ENCODE data around the gene RGL1.

Gene RGL1

DNA sequence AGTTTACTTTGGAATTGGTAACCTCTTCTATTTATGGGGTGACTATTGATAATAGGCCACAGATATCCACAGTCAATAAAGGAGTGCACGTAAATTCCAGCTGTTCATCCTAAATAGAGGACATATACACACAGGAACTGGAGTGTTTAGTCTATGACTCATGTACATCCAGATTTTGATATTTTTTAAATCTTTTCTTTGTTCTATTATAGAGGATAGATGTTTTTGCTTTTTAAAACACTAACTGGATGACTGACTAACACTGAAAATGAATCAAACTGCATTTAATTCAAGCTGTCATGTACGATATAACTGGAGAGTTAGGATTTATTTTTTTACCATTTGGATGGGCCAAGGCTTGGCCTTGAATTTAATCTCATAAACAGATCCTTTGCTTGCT is 45.9 kb downstream of the RGL1 start:
- TF ChIP-seq, protein P1, sequence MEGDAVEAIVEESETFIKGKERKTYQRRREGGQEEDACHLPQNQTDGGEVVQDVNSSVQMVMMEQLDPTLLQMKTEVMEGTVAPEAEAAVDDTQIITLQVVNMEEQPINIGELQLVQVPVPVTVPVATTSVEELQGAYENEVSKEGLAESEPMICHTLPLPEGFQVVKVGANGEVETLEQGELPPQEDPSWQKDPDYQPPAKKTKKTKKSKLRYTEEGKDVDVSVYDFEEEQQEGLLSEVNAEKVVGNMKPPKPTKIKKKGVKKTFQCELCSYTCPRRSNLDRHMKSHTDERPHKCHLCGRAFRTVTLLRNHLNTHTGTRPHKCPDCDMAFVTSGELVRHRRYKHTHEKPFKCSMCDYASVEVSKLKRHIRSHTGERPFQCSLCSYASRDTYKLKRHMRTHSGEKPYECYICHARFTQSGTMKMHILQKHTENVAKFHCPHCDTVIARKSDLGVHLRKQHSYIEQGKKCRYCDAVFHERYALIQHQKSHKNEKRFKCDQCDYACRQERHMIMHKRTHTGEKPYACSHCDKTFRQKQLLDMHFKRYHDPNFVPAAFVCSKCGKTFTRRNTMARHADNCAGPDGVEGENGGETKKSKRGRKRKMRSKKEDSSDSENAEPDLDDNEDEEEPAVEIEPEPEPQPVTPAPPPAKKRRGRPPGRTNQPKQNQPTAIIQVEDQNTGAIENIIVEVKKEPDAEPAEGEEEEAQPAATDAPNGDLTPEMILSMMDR (IDR thresholded peaks at IDR 0.05; ENCODE audit: insufficient read depth, low read depth, low read length, missing control alignments): no peak
- no peak for DNase-seq (ENCODE audit: low read depth)

DNA sequence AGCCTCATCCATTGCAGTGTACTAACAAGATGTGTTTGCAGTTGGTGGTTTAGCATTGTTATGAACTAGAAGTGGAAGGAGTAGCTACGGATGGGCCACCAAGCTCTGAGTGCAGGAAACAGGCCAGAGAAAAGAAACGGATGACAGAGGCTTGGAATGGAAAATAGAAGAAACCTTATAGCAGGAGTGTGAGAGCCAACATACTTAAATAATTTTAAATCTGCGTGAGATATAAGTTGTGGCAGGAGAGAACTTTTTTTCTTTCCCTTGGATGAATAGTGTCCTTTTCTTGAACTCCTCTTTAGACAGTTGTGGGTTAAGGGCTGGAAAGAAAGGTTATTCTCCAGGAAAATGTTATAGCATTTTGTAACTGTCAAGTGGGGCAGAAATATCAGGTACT is 54.2 kb downstream of the RGL1 start:
- TF ChIP-seq, protein P1 (IDR thresholded peaks at IDR 0.05; ENCODE audit: insufficient read depth, low read depth, low read length, missing control alignments): no peak
- DNase-seq (ENCODE audit: low read depth): no peak
- no peak overlapping the region for H3K4me3 ChIP-seq (ENCODE audit: low read depth, low read length)

More for the DNA sequence above, 45.9 kb downstream of the RGL1 start:
- H3K4me3 ChIP-seq (ENCODE audit: low read depth, low read length): no peak overlapping the region

DNA sequence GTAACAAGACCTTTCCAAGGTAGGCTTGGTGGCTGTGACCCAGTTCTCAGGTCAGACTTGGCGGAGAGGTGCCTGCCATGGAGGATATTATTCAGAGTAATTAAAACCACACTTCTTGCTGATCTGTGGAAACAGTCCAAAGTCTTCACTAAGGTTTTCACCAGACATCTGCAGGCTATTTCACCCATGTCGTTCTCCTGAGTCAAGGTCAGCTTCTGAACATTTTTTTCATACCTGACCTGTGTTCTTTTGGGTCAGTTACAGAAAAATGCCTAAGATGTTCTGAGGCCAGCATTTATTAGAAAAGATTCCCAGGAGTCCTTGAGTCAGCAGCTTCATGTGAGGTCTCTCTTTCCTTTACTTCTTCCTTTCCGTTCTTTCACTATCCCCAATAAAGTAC is 54.9 kb downstream of the RGL1 start:
- TF ChIP-seq, protein P1 (IDR thresholded peaks at IDR 0.05; ENCODE audit: insufficient read depth, low read depth, low read length, missing control alignments): no peak
- H3K4me3 ChIP-seq (ENCODE audit: low read depth, low read length): no peak overlapping the region
- DNase-seq (ENCODE audit: low read depth): no peak

DNA sequence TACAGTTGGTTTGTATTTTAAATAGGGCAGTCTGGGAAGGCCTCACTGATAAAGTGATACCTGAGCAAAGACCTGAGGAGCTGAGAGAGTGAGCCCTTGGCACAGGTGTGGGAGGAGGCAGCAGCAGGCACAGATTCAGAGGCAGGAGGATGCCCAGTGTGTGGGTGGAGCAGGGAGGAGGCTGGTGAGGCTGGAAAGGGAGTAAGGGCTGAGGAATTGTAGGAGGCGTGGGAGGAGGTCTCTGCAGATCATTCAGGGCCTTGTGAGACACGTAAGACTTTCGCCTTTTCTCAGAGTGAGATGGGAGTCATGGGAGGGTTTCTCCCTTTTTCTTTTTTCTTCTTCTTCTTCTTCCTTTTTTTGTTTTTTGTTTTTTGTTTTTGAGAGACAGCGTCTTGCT is 58.0 kb downstream of the RGL1 start:
- TF ChIP-seq, protein P1 (IDR thresholded peaks at IDR 0.05; ENCODE audit: insufficient read depth, low read depth, low read length, missing control alignments): no peak
- DNase-seq (ENCODE audit: low read depth): no peak
- H3K4me3 ChIP-seq (ENCODE audit: low read depth, low read length): no peak overlapping the region

DNA sequence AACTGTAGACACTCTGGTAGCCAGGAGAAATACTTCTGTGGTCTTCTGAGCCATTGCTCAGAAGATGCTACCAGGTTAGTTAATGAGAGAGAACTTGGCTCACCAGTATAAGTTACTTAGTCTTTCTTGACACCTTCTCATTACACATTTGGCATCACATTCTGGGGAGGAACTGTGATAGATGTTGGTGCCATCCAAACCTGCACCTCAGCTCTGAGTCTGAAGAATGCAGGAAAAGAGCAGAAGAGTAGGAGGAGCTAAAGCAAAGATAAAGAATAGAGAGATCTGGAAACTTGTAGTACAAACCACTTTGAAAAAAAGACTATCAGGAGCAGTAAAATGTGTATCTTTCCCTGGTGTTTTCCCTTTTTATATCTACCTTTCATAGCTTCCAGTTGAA is 58.9 kb downstream of the RGL1 start:
- TF ChIP-seq, protein P1 (IDR thresholded peaks at IDR 0.05; ENCODE audit: insufficient read depth, low read depth, low read length, missing control alignments): no peak
- no peak for DNase-seq (ENCODE audit: low read depth)
- H3K4me3 ChIP-seq (ENCODE audit: low read depth, low read length): no peak overlapping the region

DNA sequence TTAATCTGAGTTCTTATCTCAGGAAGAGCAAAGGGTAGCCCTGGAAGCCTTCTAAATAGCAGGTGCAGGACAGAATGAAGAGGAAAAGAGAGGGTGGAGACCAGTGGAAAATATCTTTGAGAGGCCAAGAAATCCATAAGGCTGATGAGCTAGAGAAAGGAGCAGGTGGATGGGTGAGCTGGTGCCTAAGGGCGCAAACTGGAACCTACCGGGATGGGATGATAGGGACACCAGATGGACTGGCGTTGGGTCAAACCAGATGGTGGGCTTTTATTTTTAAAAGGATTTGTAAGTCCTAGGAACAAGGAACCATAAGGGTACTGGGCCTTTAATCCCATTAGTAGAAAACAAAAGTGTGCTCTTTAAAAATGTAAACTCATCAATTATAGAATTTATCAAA is 59.7 kb downstream of the RGL1 start:
- no peak for DNase-seq (ENCODE audit: low read depth)
- TF ChIP-seq, protein P1 (IDR thresholded peaks at IDR 0.05; ENCODE audit: insufficient read depth, low read depth, low read length, missing control alignments): no peak
- no peak overlapping the region for H3K4me3 ChIP-seq (ENCODE audit: low read depth, low read length)

DNA sequence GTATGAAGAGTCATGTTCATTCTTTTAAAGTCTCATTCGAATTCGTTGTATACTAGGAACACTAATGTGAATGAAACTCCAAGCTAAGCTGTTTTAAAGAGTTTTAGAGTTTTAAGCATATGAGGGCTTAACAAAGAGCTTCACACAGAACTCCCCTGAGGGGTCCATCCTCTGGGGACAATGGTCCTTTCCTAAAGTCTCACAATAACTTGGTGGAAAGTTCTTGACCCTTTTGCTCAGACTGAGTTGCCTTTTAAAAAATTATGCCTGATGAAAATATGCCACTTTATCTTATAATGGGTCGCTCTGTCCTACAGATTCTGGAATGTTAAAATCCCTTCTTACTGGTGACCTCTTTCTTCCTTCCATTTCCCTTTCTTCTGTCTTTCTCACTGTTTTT is 64.3 kb downstream of the RGL1 start:
- no peak for DNase-seq (ENCODE audit: low read depth)
- TF ChIP-seq, protein P1 (IDR thresholded peaks at IDR 0.05; ENCODE audit: insufficient read depth, low read depth, low read length, missing control alignments): no peak
- no peak overlapping the region for H3K4me3 ChIP-seq (ENCODE audit: low read depth, low read length)
